GM10248 (cell line): Measurements from ENCODE around the gene RCAN2.

Source experiments
- CTCF ChIA-PET: fragments of 300-600 bp; sonication (Branson Sonifier 250); formaldehyde crosslinking; extraction: SDS; loops from one replicate; lab custom pipeline; 2021; ENCODE audit warnings: antibody characterized with exemption; lab: Yijun Ruan, JAX
- POLR2A ChIA-PET: fragments of 350-650 bp; sonication (Branson Sonifier 250); formaldehyde crosslinking; extraction: SDS; loops from one replicate; lab custom pipeline; 2020; ENCODE audit warnings: antibody characterized with exemption; lab: Yijun Ruan, JAX
- DNase-seq: peaks from one replicate; pipeline ENCODE4 v3.0.0; 2012; ENCODE audit errors: extremely low spot score
- CTCF ChIP-seq: IDR thresholded peaks from 2 replicates; pipeline ENCODE4 v1.5.1; 2012; ENCODE audit warnings: mild to moderate bottlenecking, low read depth; ENCODE audit errors: extremely low read depth, missing control alignments, control extremely low read depth

The RCAN2 gene

DNA sequence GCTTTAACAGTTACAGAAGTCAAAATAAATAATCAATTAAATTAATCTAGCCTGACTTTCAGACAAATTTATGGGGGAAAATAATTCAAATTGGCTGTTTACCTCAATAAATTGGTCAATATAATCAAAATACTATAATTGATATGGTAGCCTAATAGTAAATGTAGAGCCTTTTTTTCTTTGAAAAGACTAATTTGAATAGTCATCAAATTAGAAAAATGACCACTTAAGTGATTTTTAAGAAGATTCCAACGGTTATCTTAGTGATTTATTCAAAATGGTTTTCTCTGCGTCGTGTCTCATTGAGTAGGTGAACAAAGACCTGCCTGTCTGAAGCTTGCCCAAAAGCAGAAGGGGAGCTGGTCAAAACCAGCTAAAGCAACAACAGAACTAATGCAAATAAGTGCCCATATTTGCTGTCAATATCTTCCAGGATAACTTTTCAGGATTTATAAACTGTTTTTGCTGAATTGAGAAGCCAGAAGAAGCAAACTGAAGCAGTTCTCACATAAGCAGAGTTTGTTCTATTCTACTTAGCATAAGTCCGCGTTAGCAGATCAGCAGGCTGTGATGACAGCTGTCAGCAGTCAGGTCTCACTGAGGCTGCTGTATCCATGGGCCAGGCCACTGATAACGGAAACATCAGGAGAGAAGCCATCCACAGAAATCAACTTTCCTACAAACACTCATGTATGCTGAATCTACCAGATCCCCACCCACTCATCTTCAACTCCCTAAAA, 7.0 kb downstream of the RCAN2 start:
- ChIA-PET CTCF (interaction anchor here (1.2 kb wide), 1 partner anchor 16 kb away, joined by 3 read pairs; no protein-coding TSS in a partner anchor), POLR2A (no interaction called here)
- no peak for TF ChIP-seq CTCF
- DNase-seq, result no peak

GRCh38 chr6:46476301-46476700, 14.9 kb downstream of the RCAN2 start:
- no peak for DNase-seq
- no peak for TF ChIP-seq CTCF
- ChIA-PET POLR2A (no interaction called here), CTCF (interaction anchor here (1.6 to 2.3 kb wide), 3 partner anchors 9 to 349 kb away, joined by 3 to 15 read pairs (median 3); no protein-coding TSS in a partner anchor)

GRCh38 chr6:46473881-46474280, 17.4 kb downstream of the RCAN2 start:
- CTCF ChIA-PET, result no interaction called here
- TF ChIP-seq CTCF, result no peak
- POLR2A ChIA-PET, result no interaction called here
- DNase-seq, result no peak

DNA sequence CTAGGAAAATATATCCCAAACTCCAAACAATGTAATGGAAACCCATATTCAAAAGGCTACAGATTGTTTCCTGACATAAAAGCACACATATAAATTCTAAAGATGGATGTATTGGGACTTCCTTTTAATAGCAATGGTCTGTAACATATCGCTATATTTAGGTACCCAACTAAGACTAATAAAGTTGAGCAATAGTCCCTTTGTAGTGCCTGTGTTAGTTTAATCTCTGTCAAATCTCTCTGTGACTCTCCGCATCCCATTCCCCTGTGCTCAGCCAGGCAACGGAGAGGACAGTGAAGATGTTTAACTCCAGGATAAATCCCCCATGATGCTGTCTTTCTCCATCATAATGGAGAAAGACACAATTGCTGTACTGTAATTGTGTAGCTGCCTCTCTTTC, 19.0 kb downstream of the RCAN2 start:
- no peak for DNase-seq
- ChIA-PET POLR2A (no interaction called here), CTCF (interaction anchor here (0.9 to 1.5 kb wide), 2 partner anchors 10 to 15 kb away, joined by 3 read pairs; no protein-coding TSS in a partner anchor)
- no peak for TF ChIP-seq CTCF

DNA sequence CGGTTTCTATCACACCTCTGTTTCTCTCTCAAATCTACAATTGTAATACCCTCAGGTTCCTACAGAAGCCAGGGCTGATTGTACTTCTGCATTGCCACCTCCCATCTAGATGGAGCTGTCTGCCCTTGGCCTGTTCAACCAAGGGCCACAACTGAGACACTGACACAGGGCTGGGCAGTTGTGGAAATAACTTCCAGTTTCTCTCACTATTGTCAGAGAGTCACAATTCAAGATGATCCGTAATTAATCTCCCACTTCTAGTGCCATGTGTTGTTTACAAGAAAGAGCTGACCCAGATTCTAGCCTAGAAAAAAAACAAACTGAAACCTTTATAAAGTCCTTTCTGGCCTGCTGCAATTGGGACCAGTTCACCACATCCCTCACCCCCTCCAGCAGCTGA, 22.2 kb downstream of the RCAN2 start:
- no peak for TF ChIP-seq CTCF
- no peak for DNase-seq
- ChIA-PET POLR2A (no interaction called here), CTCF (interaction anchor here (0.9 to 1.2 kb wide), 3 partner anchors 11 to 51 kb away, joined by 3 to 4 read pairs (median 3); no protein-coding TSS in a partner anchor)

DNA sequence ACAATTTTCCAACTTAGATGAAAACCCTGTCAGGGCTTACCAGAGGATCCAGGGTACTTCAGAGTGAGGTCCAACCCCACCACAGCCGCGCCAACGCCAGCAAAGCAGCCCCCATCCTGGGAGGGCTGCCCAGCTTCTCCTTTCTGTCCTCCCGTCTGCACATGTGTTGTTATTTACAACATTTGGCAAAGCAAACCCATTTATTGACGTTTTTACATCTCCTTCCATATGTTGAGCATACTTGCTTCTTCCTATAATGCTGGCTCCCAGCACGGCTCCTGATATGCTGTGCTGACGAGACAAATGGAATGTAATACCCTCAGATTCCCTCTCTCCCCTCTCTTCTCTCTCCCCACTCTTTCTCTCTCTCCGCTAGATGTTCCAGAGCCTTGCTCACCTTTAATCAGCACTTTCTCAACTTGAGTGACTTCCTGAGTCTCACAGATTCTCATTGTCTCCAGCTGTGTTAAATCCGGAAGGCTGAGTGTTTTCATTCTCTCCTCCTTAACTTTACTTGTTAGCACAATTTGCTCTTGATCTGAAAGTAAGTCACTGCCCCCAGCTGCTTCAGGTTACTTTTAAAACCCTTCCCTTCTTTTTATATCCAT, 22.7 kb downstream of the RCAN2 start:
- CTCF ChIA-PET, result interaction anchor here (2.6 kb wide), 1 partner anchor 9 kb away, joined by 15 read pairs; no protein-coding TSS in a partner anchor
- DNase-seq, result no peak
- TF ChIP-seq CTCF, result no peak

More for the DNA sequence above, 22.7 kb downstream of the RCAN2 start:
- POLR2A ChIA-PET, result no interaction called here
